Prostate gland (tissue), 2 donors: ENCODE measurements around the gene ZNF667.

Experiments used
- POLR2A ChIP-seq: fragments of 450-650 bp; IDR thresholded peaks from one replicate; pipeline ENCODE4 v1.6.1; 2016; ENCODE audit warnings: antibody characterized with exemption, mild to moderate bottlenecking
- POLR2AphosphoS5 ChIP-seq: sonication (generic); formaldehyde crosslinking; IDR thresholded peaks from one replicate; pipeline ENCODE4 v1.6.1; 2017; ENCODE audit warnings: antibody characterized with exemption
- TF ChIP-seq, protein P1 (sequence below), 4 experiments: fragments of 200-600 bp in 2 of 4; fragments of 450-650 bp in 2 of 4; sonication (generic) in 2 of 4; IDR thresholded peaks; 1 replicate in 3 of 4; 2 replicates in 1 of 4; pipeline ENCODE4 v1.5.1; 2016 to 2019; ENCODE audit warnings: antibody characterized with exemption in 4 of 4, mild to moderate bottlenecking in 2 of 4, moderate library complexity in 2 of 4

DNA sequence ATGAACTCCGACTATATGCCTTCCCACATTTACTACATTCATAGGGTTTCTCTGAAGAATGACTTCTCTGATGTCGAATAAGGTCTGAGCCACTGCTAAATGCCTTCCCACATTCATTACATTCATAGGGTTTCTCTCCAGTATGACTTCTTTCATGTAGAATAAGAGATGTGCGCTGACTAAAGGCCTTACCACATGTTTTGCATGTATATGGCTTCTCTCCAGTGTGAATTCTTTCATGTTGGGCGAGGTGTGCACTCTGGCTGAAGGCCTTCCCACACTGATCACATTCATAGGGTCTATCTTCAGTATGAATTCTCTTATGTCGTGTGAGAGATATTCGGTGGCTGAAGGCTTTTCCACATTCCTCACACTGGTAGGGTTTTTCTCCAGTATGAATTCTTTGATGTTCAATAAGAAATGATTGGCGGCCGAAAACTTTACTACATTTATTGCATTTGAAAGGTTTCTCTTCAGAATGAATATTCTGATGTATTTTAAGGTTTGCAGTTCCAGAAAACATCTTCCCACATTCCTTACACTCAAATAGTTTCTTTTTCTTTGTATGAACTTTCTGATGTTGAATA, 35.8 kb downstream of the ZNF667 start:
- no peak for TF ChIP-seq POLR2A
- TF ChIP-seq, protein P1, sequence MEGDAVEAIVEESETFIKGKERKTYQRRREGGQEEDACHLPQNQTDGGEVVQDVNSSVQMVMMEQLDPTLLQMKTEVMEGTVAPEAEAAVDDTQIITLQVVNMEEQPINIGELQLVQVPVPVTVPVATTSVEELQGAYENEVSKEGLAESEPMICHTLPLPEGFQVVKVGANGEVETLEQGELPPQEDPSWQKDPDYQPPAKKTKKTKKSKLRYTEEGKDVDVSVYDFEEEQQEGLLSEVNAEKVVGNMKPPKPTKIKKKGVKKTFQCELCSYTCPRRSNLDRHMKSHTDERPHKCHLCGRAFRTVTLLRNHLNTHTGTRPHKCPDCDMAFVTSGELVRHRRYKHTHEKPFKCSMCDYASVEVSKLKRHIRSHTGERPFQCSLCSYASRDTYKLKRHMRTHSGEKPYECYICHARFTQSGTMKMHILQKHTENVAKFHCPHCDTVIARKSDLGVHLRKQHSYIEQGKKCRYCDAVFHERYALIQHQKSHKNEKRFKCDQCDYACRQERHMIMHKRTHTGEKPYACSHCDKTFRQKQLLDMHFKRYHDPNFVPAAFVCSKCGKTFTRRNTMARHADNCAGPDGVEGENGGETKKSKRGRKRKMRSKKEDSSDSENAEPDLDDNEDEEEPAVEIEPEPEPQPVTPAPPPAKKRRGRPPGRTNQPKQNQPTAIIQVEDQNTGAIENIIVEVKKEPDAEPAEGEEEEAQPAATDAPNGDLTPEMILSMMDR (IDR thresholded peaks at IDR 0.05): no peak
- TF ChIP-seq POLR2AphosphoS5: no peak
